Sigmoid colon (tissue), 3 donors: ENCODE measurements around the gene STXBP3.

Source experiments
- CTCF ChIP-seq, 4 experiments: fragments of 450-650 bp in 3 of 4; fragments of 200-600 bp in 1 of 4; IDR thresholded peaks; one replicate each; pipeline ENCODE4 v1.5.1; 2016 to 2019; ENCODE audit warnings: antibody characterized with exemption in 4 of 4, mild to moderate bottlenecking in 3 of 4, moderate library complexity in 2 of 4
- POLR2A ChIP-seq, 2 donors: fragments of 450-650 bp; IDR thresholded peaks; one replicate each; pipeline ENCODE4 v1.6.1; 2016; ENCODE audit warnings: antibody characterized with exemption in 2 of 2, mild to moderate bottlenecking in 2 of 2, moderate library complexity in 2 of 2

DNA sequence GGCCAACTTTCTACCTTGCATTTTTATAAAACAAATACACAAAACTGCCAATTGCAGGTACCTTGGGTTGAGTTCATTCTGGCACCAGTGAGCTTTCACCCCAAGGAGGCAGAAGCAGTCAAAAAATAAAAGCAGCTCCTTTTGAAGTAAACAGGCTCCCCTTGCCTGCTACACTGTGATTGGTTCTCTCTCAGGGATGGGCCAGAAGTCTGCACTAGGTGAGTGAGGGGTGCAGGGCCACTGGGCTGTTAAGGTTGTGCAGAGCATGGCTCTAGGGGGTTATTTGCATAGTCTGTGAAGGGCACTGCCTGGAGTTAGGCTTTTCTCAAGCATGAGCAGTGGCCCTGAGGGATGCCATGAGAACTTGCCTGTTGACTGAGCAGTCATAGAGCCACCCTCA is 71.3 kb downstream of the STXBP3 start:
- TF ChIP-seq CTCF (IDR thresholded peaks at IDR 0.05), result no peak
- no peak for TF ChIP-seq POLR2A (IDR thresholded peaks at IDR 0.05)
